ENCODE measurements around the gene RHBDL3. TPM values are rescaled to one million over a fixed set of nuclear protein-coding genes. Genes with fewer than 3 reads are reported as not detected.
"Not testable (repeated sequence)": the region's sequence is repeated elsewhere in the genome, so short reads cannot be mapped to it uniquely, and the experiment has no call there.

RHBDL3 gene
- total RNA-seq, 2 donors from 2014 or later, result 0.63 TPM; not detected in 1

DNA sequence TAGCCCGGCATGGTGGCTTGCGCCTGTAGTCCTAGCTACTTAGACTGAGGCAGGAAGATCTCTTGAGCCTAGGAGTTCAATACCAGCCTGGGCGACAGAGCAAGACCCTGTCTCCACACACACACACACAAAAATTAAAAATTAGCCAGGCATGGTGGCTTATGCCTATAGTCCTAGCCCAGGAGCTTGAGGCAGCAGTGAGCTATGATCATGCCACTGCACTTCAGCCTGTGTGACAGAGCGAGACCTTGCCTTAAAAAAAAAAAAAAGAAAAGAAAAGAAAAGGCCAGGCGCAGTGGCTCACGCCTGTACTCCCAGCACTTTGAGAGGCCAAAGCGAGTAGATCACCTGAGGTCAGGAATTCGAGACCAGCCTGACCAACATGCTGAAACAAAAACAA lies 52.4 kb downstream of the RHBDL3 start:
- H3K27me3 ChIP-seq (replicated peaks; ENCODE audit: insufficient read depth), result no peaks in the 10 kb centered on the region
- H3K4me1 ChIP-seq (ENCODE audit: control insufficient read depth in 1 of 2, low read depth in 2 of 2), result no peaks in the 10 kb centered on the region
- ATAC-seq (ENCODE audit: insufficient number of reproducible peaks, low FRiP score, low read depth), result no peak
- TF ChIP-seq CTCF (IDR thresholded peaks at IDR 0.05), result no peak
- no peaks in the 10 kb centered on the region for H3K36me3 ChIP-seq
- no peak overlapping the region for H3K4me3 ChIP-seq
- DNase-seq (ENCODE audit: low spot score), result no peak
- H3K27ac ChIP-seq, result no peak overlapping the region
- H3K9me3 ChIP-seq, result no peaks in the 10 kb centered on the region

- ATAC-seq (ENCODE audit: insufficient number of reproducible peaks, low FRiP score, low read depth) (no peak), DNase-seq (ENCODE audit: low spot score) (peak; percentile 46)
- no peak overlapping the region for H3K4me3 ChIP-seq
- H3K27ac ChIP-seq, result no peak overlapping the region
- peak; percentile 91 for TF ChIP-seq CTCF (IDR thresholded peaks at IDR 0.05)
- H3K4me1 ChIP-seq (ENCODE audit: control insufficient read depth in 1 of 2, low read depth in 2 of 2), result peaks cover 0 to 4% of the 10 kb centered on the region in 2 donors
- no peaks in the 10 kb centered on the region for H3K9me3 ChIP-seq
- H3K27me3 ChIP-seq (replicated peaks; ENCODE audit: insufficient read depth), result no peaks in the 10 kb centered on the region
- no peaks in the 10 kb centered on the region for H3K36me3 ChIP-seq
Measured at GRCh38 chr17:32319548-32319905, 53.9 kb downstream of the RHBDL3 start.

- H3K4me1 ChIP-seq (ENCODE audit: control insufficient read depth in 1 of 2, low read depth in 2 of 2); H3K27ac ChIP-seq; H3K27me3 ChIP-seq (replicated peaks; ENCODE audit: insufficient read depth); H3K36me3 ChIP-seq; DNase-seq (ENCODE audit: low spot score); H3K4me3 ChIP-seq; ATAC-seq (ENCODE audit: insufficient number of reproducible peaks, low FRiP score, low read depth); H3K9me3 ChIP-seq: not testable (repeated sequence)
Measured at GRCh38 chr17:32320080-32320479, 54.4 kb downstream of the RHBDL3 start.

GRCh38 chr17:32320847-32321246 lies 55.2 kb downstream of the RHBDL3 start:
- no peak overlapping the region for H3K27ac ChIP-seq
- no peak overlapping the region for H3K4me3 ChIP-seq
- TF ChIP-seq CTCF (IDR thresholded peaks at IDR 0.05), result no peak
- H3K36me3 ChIP-seq, result no peaks in the 10 kb centered on the region
- H3K4me1 ChIP-seq (ENCODE audit: control insufficient read depth in 1 of 2, low read depth in 2 of 2), result peaks cover 0 to 4% of the 10 kb centered on the region in 2 donors
- DNase-seq (ENCODE audit: low spot score) (no peak), ATAC-seq (ENCODE audit: insufficient number of reproducible peaks, low FRiP score, low read depth) (no peak)
- no peaks in the 10 kb centered on the region for H3K9me3 ChIP-seq
- H3K27me3 ChIP-seq (replicated peaks; ENCODE audit: insufficient read depth), result no peaks in the 10 kb centered on the region

- DNase-seq (ENCODE audit: low spot score), result no peak
- no peak for ATAC-seq (ENCODE audit: insufficient number of reproducible peaks, low FRiP score, low read depth)
- H3K9me3 ChIP-seq, result no peaks in the 10 kb centered on the region
- H3K36me3 ChIP-seq, result no peaks in the 10 kb centered on the region
- no peak overlapping the region for H3K4me3 ChIP-seq
- no peak for TF ChIP-seq CTCF (IDR thresholded peaks at IDR 0.05)
- H3K27ac ChIP-seq, result no peak overlapping the region
- peaks cover 0 to 4% of the 10 kb centered on the region in 2 donors for H3K4me1 ChIP-seq (ENCODE audit: control insufficient read depth in 1 of 2, low read depth in 2 of 2)
- H3K27me3 ChIP-seq (replicated peaks; ENCODE audit: insufficient read depth), result no peaks in the 10 kb centered on the region
Measured at GRCh38 chr17:32323046-32323445, 57.4 kb downstream of the RHBDL3 start.

GRCh38 chr17:32323811-32324491 lies 58.3 kb downstream of the RHBDL3 start:
- Histone ChIP-seq H3K27me3 (replicated peaks; ENCODE audit: insufficient read depth) (no peaks in the 10 kb centered on the region), H3K9me3 (no peaks in the 10 kb centered on the region), H3K36me3 (no peaks in the 10 kb centered on the region), H3K4me1 (ENCODE audit: control insufficient read depth in 1 of 2, low read depth in 2 of 2) (peaks cover 0 to 4% of the 10 kb centered on the region in 2 donors), H3K4me3 (peak overlapping the region; percentile 41), H3K27ac (no peak overlapping the region)
- DNase-seq (ENCODE audit: low spot score), result no peak
- no peak for TF ChIP-seq CTCF (IDR thresholded peaks at IDR 0.05)
- no peak for ATAC-seq (ENCODE audit: insufficient number of reproducible peaks, low FRiP score, low read depth)
